ENCODE measurements around the gene YRDC. TPM values are rescaled to one million over a fixed set of nuclear protein-coding genes. Genes with fewer than 3 reads are reported as not detected.

Gene YRDC
- total and polyA plus RNA-seq, 2 donors from 2014 or later = 9.0 to 11.0 TPM

DNA sequence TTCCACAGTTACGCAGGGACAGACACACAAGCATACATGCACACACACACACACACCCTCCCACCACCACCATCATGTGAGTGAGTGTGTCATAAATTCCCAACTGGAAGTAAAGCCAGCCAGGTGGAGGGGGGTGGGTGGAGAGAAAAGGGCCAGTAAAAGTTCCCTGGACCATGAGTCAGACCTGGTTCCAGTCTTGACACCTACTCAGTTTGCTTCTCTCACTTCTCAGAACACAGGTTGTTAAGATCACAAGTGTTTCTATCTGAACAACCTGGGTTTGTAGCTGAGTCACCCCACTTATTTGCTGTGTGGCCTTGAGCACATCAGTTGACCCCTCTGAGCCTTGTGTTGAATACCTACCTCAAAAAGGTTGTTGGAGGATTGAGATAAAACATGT, 52.7 kb downstream of the YRDC start:
- DNase-seq (no peak), FAIRE-seq (no peak)

DNA sequence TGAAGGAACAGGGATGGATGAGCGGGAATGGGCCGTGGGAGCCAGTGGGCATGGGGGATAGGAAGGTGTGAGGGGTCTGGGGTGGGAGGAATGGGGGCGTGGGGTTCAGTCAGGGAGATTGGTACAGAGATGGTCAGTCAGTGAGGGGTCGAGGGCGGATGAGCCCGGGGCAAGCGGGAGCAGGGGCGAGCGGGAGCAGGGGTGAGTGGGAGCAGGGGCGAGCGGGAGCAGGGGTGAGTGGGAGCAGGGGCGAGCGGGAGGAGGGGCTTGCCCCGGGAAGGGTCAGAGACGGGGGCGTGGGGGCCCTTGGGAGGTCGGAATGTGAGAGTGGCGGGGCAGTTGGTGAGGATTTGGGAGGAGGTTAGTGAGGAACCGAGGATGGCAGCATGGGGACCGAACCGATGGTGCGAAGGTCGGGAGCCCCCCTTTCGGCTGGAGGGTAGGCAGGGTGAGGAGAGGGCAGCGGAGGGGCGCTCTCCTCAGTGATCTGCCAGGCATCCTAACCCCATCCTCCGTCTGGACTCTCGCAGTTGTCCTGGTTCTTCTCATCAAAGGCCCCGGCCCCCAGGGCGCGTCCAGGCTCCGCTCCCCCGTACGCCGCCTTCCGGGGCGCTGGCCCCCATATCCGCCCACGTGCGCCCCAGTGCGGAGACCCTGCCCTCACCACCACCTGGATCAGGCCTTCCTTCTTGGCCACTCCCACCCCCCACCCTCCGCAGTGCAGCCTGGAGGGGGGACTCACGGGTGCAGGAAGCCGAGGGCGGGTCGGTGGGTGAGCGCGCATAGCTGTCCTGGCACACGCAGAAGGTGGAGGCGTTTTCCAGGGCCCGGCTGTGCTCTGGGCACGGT, 54.3 kb downstream of the YRDC start:
- DNase-seq = peak in 1 of 5 donors; percentile 67
- H3K4me3 ChIP-seq (ENCODE audit: low read length in 3 of 3) = no peak overlapping the region

More for the DNA sequence above, 52.7 kb downstream of the YRDC start:
- Histone ChIP-seq H3K27me3 (ENCODE audit: control insufficient read depth, insufficient read depth, low read length) (peaks cover 13% of the 10 kb centered on the region), H3K36me3 (ENCODE audit: control insufficient read depth in 2 of 3, insufficient read depth in 3 of 3, low read length in 3 of 3) (no peaks in the 10 kb centered on the region), H3K4me3 (ENCODE audit: low read length in 3 of 3) (no peak overlapping the region), H3K9ac (ENCODE audit: low read length in 3 of 3) (no peak overlapping the region), H3K9me3 (ENCODE audit: control insufficient read depth in 2 of 3, insufficient read depth in 1 of 3, low read length in 3 of 3) (no peaks in the 10 kb centered on the region), H3K4me1 (ENCODE audit: control insufficient read depth in 2 of 3, insufficient read depth in 2 of 3, low read depth in 1 of 3, low read length in 3 of 3) (no peaks in the 10 kb centered on the region), H3K27ac (ENCODE audit: low read depth in 2 of 2, low read length in 2 of 2) (no peak overlapping the region)
- TF ChIP-seq, protein P1, sequence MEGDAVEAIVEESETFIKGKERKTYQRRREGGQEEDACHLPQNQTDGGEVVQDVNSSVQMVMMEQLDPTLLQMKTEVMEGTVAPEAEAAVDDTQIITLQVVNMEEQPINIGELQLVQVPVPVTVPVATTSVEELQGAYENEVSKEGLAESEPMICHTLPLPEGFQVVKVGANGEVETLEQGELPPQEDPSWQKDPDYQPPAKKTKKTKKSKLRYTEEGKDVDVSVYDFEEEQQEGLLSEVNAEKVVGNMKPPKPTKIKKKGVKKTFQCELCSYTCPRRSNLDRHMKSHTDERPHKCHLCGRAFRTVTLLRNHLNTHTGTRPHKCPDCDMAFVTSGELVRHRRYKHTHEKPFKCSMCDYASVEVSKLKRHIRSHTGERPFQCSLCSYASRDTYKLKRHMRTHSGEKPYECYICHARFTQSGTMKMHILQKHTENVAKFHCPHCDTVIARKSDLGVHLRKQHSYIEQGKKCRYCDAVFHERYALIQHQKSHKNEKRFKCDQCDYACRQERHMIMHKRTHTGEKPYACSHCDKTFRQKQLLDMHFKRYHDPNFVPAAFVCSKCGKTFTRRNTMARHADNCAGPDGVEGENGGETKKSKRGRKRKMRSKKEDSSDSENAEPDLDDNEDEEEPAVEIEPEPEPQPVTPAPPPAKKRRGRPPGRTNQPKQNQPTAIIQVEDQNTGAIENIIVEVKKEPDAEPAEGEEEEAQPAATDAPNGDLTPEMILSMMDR (IDR thresholded peaks at IDR 0.05; ENCODE audit: borderline replicate concordance, extremely low read depth, insufficient read depth) = no peak
- intact Hi-C loops (cut with DNase I) = no loop called here

More for the DNA sequence above, 54.3 kb downstream of the YRDC start:
- no peak for FAIRE-seq
- Histone ChIP-seq H3K27me3 (ENCODE audit: control insufficient read depth, insufficient read depth, low read length) (peaks cover 15% of the 10 kb centered on the region), H3K36me3 (ENCODE audit: control insufficient read depth in 2 of 3, insufficient read depth in 3 of 3, low read length in 3 of 3) (no peaks in the 10 kb centered on the region), H3K4me1 (ENCODE audit: control insufficient read depth in 2 of 3, insufficient read depth in 2 of 3, low read depth in 1 of 3, low read length in 3 of 3) (no peaks in the 10 kb centered on the region), H3K27ac (ENCODE audit: low read depth in 2 of 2, low read length in 2 of 2) (no peak overlapping the region), H3K9ac (ENCODE audit: low read length in 3 of 3) (no peak overlapping the region), H3K9me3 (ENCODE audit: control insufficient read depth in 2 of 3, insufficient read depth in 1 of 3, low read length in 3 of 3) (no peaks in the 10 kb centered on the region)
- TF ChIP-seq, protein P1 (IDR thresholded peaks at IDR 0.05; ENCODE audit: borderline replicate concordance, extremely low read depth, insufficient read depth) = no peak
- intact Hi-C loops (cut with DNase I) = no loop called here

Other genes starting within 250 kb of the YRDC start
- 35.9 TPM for gene GNL2, start 212.3 kb downstream of the YRDC start, total RNA-seq
- gene GNL2, start 212.3 kb downstream of the YRDC start, polyA plus RNA-seq (ENCODE audit: insufficient read depth, low read depth, low replicate concordance) = 36.7 TPM
- 0.19 TPM for gene RSPO1, start 173.3 kb downstream of the YRDC start, total RNA-seq
- gene RSPO1, start 173.3 kb downstream of the YRDC start, polyA plus RNA-seq (ENCODE audit: insufficient read depth, low read depth, low replicate concordance) = 0.26 TPM
- 1.0 TPM for gene CDCA8, start 115.7 kb downstream of the YRDC start, total RNA-seq
- 0.71 TPM for gene CDCA8, start 115.7 kb downstream of the YRDC start, polyA plus RNA-seq (ENCODE audit: insufficient read depth, low read depth, low replicate concordance)
- 0.88 TPM for gene EPHA10, start 43.1 kb downstream of the YRDC start, total RNA-seq
- not detected for gene EPHA10, start 43.1 kb downstream of the YRDC start, polyA plus RNA-seq (ENCODE audit: insufficient read depth, low read depth, low replicate concordance)
- 4.7 TPM for gene MANEAL, start 14.4 kb downstream of the YRDC start, total RNA-seq
- 4.6 TPM for gene MANEAL, start 14.4 kb downstream of the YRDC start, polyA plus RNA-seq (ENCODE audit: insufficient read depth, low read depth, low replicate concordance)
- gene C1orf122, start 418 bp downstream of the YRDC start, total RNA-seq = 37.2 TPM
- 147 TPM for gene C1orf122, start 418 bp downstream of the YRDC start, polyA plus RNA-seq (ENCODE audit: insufficient read depth, low read depth, low replicate concordance)
- gene MTF1, start 51.4 kb upstream of the YRDC start, total RNA-seq = 26.7 TPM
- gene MTF1, start 51.4 kb upstream of the YRDC start, polyA plus RNA-seq (ENCODE audit: insufficient read depth, low read depth, low replicate concordance) = 2.2 TPM
- gene INPP5B, start 138.8 kb upstream of the YRDC start, total RNA-seq = 32.9 TPM
- 8.4 TPM for gene INPP5B, start 138.8 kb upstream of the YRDC start, polyA plus RNA-seq (ENCODE audit: insufficient read depth, low read depth, low replicate concordance)
- gene SF3A3, start 181.8 kb upstream of the YRDC start, total RNA-seq = 50.7 TPM
- gene SF3A3, start 181.8 kb upstream of the YRDC start, polyA plus RNA-seq (ENCODE audit: insufficient read depth, low read depth, low replicate concordance) = 28.7 TPM
- gene FHL3, start 197.3 kb upstream of the YRDC start, total RNA-seq = 19.6 TPM
- gene FHL3, start 197.3 kb upstream of the YRDC start, polyA plus RNA-seq (ENCODE audit: insufficient read depth, low read depth, low replicate concordance) = 8.2 TPM
- gene UTP11, start 204.5 kb upstream of the YRDC start, total RNA-seq = 26.2 TPM
- gene UTP11, start 204.5 kb upstream of the YRDC start, polyA plus RNA-seq (ENCODE audit: insufficient read depth, low read depth, low replicate concordance) = 24.2 TPM
- not detected for gene POU3F1, start 238.6 kb upstream of the YRDC start, total RNA-seq
- gene POU3F1, start 238.6 kb upstream of the YRDC start, polyA plus RNA-seq (ENCODE audit: insufficient read depth, low read depth, low replicate concordance) = not detected